GM21528 (cell line): ENCODE data around the gene GPR179.
A peak's percentile ranks its signal among the peaks of the same experiment; 100 is the strongest.

Experiments
- ATAC-seq: cut with Tn5 transposase; IDR thresholded peaks from one replicate; pipeline ENCODE4 v1.9.1; 2021; ENCODE audit warnings: mild to moderate bottlenecking, moderate library complexity; ENCODE audit not compliant: unreplicated experiment, low FRiP score

GPR179 gene

DNA sequence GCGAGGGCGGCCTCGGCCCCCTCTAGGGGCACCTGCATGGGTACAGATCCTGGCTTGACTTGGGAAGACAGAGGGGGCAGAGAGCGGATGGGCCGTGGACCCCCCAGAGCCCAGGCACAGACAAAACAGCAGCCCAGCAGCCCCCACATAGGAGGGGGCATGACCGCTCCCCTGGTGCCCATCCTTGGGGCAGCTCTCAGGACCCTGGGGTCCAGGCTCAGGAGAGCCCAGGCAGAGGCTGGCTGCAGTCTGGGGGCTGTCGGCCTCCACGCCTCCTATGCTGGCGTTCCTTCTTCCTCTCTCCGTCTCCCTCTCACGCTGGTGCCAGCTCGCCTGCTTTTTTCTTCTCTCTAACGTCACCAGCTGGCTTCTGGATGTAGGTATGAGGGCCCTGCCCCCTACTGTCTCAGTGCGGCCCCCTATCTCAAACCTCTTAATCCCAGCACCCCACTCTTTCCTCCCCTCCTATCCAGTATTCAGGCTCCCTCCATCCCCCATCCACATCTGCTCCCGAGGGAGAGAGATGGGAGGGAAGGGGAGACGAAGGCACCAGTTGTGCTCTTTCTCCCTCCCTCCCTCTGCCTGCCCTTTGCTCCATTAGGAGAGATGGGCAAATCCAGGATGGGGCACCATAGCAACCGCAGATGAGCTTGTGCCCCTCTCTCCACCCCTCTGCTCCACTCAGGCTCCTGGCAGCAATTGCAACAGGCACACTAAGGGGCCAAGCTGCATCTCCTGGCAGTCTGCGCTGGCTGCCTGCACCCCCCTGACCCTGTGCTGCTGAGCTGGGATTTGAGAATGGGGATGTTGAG is at the start of gene GPR179:
Gene GPR179 (minus strand): TSS at position 349 of the 812 bp plus-strand sequence. CDS start 167 bp downstream, at position 182.
- no peak for ATAC-seq

GRCh38 chr17:38379448-38379847 is 35.7 kb upstream of the GPR179 start:
- no peak for ATAC-seq

- ATAC-seq, result no peak
These were observed 25.5 kb upstream of the GPR179 start for GRCh38 chr17:38369124-38369886.

DNA sequence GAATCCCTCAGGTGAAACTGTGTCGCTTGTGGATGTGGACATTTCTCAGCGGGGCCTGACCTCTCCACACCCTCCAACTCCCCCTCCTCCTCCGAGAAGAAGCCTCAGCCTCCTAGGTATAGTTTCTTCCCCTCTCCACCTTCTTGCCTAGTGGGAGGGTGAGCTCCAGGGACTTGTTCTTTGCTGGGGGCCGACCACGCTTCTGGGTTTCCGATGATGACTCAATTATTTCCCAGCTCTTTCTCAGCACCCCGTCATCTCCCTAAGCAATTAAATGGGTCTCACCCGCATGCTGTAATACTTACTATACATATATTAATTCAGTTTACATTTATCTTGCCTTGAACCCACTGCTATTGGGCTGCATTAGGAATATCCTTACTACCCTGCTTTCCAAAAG is 21.0 kb upstream of the GPR179 start:
- ATAC-seq, result no peak

- ATAC-seq, result no peak
These were observed 19.3 kb upstream of the GPR179 start for GRCh38 chr17:38363016-38363415.

DNA sequence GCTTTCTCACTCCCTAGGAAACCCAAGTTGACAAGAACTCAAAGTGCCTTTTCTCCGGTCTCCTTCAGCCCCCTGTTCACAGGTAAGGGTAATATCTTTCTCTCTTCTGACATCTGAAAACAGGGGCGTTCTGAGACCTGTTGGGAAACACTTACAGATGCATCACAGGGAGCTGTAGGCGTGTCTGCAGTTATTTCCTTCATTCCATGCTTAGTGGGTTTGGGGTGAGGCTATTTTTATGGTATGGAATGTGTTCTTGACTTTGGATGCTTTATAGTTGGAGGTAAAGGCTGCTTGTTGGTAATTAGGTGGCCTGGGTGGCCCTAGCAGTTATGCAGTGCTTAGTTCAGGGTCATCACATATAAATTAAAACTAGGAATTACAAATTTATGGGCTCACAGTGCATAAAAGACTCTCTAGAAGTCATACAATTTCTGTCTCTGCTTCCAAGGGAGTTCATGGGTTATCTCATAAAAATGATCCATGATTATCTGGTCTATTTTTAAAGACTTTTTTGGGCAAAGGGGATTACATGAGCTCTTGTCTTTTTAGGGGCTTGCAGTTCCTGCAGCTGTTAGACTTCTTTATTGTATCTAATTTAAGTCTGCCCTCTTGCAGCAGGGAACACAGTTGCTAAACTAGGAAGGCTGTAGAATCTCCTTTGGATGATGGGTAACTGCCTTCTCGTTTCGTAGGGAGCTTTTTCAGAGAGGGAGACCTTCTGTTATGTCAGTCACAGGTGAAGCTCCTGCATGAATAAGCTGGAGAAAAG is 18.1 kb upstream of the GPR179 start:
- ATAC-seq, result no peak

GRCh38 chr17:38358586-38359513 is 15.1 kb upstream of the GPR179 start:
- ATAC-seq, result no peak

DNA sequence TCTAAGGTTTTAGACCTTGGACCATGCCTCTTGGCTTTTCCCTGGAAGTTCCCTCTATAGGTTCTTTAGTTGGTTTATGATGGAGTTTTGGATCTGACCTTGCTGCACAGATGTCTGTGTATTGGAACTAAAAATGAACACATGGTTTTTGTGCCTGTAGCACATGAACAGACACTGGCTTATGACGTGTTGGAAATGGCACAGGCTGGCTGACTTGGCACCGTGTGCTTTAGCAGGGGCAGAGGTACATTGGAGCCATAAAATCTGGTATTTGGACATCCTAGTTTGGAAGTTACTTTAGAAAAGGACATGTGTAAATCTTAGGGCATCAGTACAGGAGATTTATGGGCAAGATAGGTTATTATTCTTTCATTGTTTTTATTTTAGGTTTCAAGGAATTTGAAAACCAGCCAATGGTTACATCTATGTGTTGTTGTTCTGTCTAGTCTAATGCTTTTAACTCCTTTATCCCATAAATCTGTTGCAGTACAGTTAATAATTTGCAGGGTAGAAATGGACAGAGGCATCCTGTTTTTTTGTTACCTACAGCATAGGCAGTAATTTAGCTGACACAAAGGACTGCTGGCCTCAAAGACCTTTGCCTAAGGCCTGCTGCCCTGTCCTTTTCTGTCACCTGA is 13.8 kb upstream of the GPR179 start:
- ATAC-seq, result no peak

DNA sequence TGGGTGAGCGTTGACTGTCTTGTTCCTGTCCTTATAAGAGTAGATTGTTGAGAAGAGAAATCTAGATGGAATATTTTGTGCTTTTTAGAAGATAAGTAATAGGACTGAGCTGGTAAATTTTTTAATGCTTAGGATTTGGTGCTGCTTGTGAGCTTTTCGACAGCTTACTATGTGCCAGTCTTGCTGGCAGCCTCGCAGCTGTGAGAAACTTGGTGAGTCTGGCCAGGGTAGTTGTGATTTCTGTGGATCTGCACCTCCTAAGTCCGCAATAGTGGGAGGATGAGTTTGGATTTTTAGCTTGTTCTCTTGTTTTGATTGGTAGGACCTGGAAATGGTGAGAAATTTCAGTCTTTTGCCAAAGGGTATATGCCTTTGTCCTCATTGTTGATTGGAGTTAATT is 11.5 kb upstream of the GPR179 start:
- no peak for ATAC-seq

GRCh38 chr17:38354466-38354865 is 10.7 kb upstream of the GPR179 start:
- ATAC-seq, result no peak

- ATAC-seq, result no peak
These were observed 9.9 kb upstream of the GPR179 start for GRCh38 chr17:38353668-38354067.

GRCh38 chr17:38353086-38353604 is 9.4 kb upstream of the GPR179 start:
- ATAC-seq, result no peak

DNA sequence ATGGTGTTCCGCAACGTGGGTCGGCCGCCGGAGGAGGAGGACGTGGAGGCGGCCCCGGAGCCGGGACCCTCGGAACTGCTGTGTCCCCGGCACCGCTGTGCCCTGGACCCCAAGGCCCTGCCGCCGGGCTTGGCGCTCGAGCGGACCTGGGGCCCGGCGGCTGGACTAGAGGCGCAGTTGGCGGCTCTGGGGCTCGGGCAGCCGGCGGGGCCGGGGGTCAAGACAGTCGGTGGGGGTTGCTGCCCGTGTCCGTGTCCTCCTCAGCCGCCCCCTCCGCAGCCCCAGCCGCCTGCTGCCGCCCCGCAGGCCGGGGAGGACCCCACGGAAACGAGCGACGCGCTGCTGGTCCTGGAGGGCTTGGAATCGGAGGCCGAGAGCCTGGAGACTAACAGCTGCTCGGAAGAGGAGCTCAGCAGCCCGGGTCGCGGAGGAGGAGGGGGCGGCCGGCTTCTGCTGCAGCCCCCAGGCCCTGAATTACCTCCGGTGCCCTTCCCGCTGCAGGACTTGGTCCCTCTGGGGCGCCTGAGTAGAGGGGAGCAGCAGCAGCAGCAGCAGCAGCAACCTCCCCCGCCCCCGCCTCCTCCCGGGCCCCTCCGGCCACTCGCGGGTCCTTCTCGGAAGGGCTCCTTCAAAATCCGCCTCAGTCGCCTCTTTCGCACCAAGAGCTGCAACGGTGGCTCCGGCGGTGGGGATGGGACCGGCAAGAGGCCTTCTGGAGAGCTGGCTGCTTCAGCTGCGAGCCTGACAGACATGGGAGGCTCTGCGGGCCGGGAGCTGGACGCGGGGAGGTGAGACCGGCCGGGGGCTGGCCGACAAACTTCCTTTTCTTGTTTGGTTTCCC is 8.7 kb upstream of the GPR179 start:
- peak; percentile 20 for ATAC-seq

GRCh38 chr17:38351412-38352222 is 7.9 kb upstream of the GPR179 start, which contains the start of gene SOCS7:
Gene SOCS7, plus strand, starts transcription at chr17:38351844. Its CDS starts 209 bp downstream, at chr17:38352053.
- peak; percentile 76 for ATAC-seq

DNA sequence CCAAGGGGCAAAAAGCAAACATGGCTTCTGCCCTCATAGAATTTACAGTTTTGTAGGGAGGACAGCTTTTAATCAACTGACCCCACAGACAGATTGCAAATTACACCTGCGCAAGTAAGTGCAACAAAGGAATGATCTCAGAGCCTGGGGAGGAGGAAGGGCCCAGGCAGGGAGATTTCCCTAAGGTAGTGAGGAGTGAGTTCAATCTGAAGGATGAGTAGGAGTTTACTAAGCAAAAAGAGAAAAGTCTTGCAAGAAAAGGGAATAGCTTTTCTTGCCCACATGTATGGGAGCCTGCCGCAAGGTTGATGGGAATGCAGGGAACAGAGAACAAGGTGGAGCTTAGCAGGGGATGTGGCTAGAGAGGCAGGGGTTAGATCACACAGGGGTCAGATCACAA is 6.3 kb upstream of the GPR179 start:
- ATAC-seq, result no peak

GRCh38 chr17:38349097-38349730 is 5.5 kb upstream of the GPR179 start:
- ATAC-seq, result no peak

- ATAC-seq, result no peak
These were observed 2.0 kb upstream of the GPR179 start for GRCh38 chr17:38345743-38346142.
